ENCODE measurements around the gene ATP6V1C2.

Gene ATP6V1C2

DNA sequence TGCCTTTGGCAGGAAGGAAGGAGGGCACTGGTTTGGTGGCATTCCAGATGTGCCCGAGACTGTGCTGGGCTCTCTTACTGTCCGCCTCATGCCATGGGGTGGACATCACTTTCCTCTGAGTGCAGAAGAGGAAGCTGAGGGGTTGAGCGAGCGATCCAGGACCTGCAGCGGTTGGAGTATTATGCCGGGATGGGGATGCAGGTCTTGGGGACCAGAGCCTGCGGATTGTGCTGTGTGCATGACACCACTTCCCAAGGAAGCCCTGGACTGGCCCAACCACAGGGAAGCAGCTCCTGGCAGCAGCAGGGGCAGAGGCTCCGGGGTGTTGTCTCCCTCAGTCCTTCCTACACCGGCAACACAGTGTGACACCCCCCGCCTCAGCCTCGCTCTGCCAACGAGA is 44.5 kb downstream of the ATP6V1C2 start:
- Histone ChIP-seq H3K4me3 (ENCODE audit: low read length) (no peak overlapping the region), H3K79me2 (ENCODE audit: low read length) (no peaks in the 10 kb centered on the region), H3K4me1 (ENCODE audit: low read length) (no peaks in the 10 kb centered on the region), H3K9me2 (replicated peaks; ENCODE audit: insufficient read depth, low read length) (no peaks in the 10 kb centered on the region), H3K9me3 (replicated peaks; ENCODE audit: insufficient read depth, low read length) (no peaks in the 10 kb centered on the region), H2AFZ (ENCODE audit: low read length) (no peak overlapping the region), H3K27ac (ENCODE audit: low read length) (no peak overlapping the region), H4K20me1 (ENCODE audit: insufficient read depth, low read length) (no peaks in the 10 kb centered on the region), H3F3A (ENCODE audit: insufficient read depth, low read length) (no peaks in the 10 kb centered on the region), H3K27me3 (replicated peaks; ENCODE audit: insufficient read depth, low read length) (no peaks in the 10 kb centered on the region), H3K4me2 (ENCODE audit: low read depth, low read length) (no peak overlapping the region), H3K9ac (ENCODE audit: low read length) (no peak overlapping the region), H3K36me3 (replicated peaks; ENCODE audit: insufficient read depth, low read length) (no peaks in the 10 kb centered on the region)
- DNase-seq, result no peak
- TF ChIP-seq EZH2 (optimal IDR thresholded peaks at IDR 0.05; ENCODE audit: low read depth, low read length) (no peak), EZH2phosphoT487 (IDR thresholded peaks at IDR 0.05; ENCODE audit: low read length) (no peak)
- TF ChIP-seq, protein P1, sequence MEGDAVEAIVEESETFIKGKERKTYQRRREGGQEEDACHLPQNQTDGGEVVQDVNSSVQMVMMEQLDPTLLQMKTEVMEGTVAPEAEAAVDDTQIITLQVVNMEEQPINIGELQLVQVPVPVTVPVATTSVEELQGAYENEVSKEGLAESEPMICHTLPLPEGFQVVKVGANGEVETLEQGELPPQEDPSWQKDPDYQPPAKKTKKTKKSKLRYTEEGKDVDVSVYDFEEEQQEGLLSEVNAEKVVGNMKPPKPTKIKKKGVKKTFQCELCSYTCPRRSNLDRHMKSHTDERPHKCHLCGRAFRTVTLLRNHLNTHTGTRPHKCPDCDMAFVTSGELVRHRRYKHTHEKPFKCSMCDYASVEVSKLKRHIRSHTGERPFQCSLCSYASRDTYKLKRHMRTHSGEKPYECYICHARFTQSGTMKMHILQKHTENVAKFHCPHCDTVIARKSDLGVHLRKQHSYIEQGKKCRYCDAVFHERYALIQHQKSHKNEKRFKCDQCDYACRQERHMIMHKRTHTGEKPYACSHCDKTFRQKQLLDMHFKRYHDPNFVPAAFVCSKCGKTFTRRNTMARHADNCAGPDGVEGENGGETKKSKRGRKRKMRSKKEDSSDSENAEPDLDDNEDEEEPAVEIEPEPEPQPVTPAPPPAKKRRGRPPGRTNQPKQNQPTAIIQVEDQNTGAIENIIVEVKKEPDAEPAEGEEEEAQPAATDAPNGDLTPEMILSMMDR (IDR thresholded peaks at IDR 0.05; ENCODE audit: low read length), result no peak

DNA sequence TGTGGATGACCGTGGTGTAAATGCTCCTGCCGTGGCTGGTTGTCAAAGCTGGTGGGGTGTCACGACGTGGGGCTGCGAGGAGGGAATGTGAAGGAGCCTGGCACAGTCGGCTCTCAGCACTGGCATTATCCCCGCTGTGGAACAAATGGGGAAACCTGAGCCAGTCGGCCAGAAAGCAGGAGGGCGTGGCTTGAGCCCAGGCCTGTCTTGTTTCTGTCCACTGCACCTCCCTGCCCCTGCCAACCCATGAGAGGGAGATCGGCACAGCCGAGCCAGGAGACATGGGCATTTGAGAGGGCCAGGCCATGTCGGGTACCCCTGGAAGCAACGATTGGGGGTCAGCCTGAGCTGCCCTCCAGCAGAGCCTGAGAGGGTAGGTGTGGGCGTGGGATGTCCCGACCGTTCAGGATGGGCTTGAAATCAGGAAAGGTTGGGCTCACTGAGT is 46.7 kb downstream of the ATP6V1C2 start:
- Histone ChIP-seq H4K20me1 (ENCODE audit: insufficient read depth, low read length) (no peaks in the 10 kb centered on the region), H3K4me2 (ENCODE audit: low read depth, low read length) (no peak overlapping the region), H3K27me3 (replicated peaks; ENCODE audit: insufficient read depth, low read length) (no peaks in the 10 kb centered on the region), H3K9ac (ENCODE audit: low read length) (no peak overlapping the region), H3F3A (ENCODE audit: insufficient read depth, low read length) (no peaks in the 10 kb centered on the region), H2AFZ (ENCODE audit: low read length) (no peak overlapping the region), H3K9me2 (replicated peaks; ENCODE audit: insufficient read depth, low read length) (no peaks in the 10 kb centered on the region), H3K4me3 (ENCODE audit: low read length) (no peak overlapping the region), H3K36me3 (replicated peaks; ENCODE audit: insufficient read depth, low read length) (no peaks in the 10 kb centered on the region), H3K4me1 (ENCODE audit: low read length) (no peaks in the 10 kb centered on the region), H3K79me2 (ENCODE audit: low read length) (no peaks in the 10 kb centered on the region), H3K9me3 (replicated peaks; ENCODE audit: insufficient read depth, low read length) (no peaks in the 10 kb centered on the region), H3K27ac (ENCODE audit: low read length) (no peak overlapping the region)
- TF ChIP-seq EZH2 (optimal IDR thresholded peaks at IDR 0.05; ENCODE audit: low read depth, low read length) (no peak), EZH2phosphoT487 (IDR thresholded peaks at IDR 0.05; ENCODE audit: low read length) (no peak)
- TF ChIP-seq, protein P1 (IDR thresholded peaks at IDR 0.05; ENCODE audit: low read length), result no peak
- no peak for DNase-seq

DNA sequence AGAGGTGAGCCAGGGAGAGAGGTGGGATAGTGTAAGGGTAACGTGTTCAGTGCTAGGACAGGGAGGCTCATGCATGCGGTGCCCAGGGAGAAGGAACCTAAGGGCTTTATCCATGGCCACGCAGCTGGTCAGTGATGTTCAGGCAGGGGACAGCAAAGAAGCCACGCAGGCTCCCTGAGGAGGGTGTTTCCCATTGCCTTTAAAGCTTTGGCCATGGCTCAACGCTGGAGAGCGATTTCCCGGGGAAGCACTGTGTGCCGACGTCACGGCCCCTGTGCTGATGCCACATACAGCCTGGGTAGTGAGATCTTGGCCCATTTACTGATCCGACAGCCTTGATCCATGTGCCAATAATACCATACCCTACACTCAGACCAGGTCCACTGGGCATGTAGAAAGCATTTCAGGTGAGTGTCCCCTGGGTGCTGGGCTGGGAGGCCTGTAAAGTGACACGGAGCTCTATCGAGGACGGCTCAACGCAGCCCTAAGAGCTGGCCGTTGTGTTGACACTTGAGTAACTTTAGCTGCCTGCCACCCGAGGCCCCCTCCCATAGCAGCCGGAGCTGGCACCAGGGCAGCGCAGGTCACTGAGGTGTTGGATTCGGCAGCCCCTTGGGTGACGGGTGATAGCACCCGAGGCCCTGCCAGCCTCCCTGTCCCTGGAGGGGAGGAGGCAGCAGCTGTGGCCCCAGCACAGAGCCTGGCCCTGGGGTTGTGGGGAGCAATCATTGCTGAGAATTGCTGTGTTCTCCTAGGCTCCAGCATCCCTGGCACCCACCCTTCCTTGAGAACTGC is 49.7 kb downstream of the ATP6V1C2 start:
- Histone ChIP-seq H3K27me3 (replicated peaks; ENCODE audit: insufficient read depth, low read length) (no peaks in the 10 kb centered on the region), H3K36me3 (replicated peaks; ENCODE audit: insufficient read depth, low read length) (no peaks in the 10 kb centered on the region), H3K9me2 (replicated peaks; ENCODE audit: insufficient read depth, low read length) (no peaks in the 10 kb centered on the region), H3K79me2 (ENCODE audit: low read length) (no peaks in the 10 kb centered on the region), H4K20me1 (ENCODE audit: insufficient read depth, low read length) (no peaks in the 10 kb centered on the region), H3K4me1 (ENCODE audit: low read length) (no peaks in the 10 kb centered on the region), H3K4me3 (ENCODE audit: low read length) (no peak overlapping the region), H3K4me2 (ENCODE audit: low read depth, low read length) (no peak overlapping the region), H2AFZ (ENCODE audit: low read length) (no peak overlapping the region), H3K27ac (ENCODE audit: low read length) (no peak overlapping the region), H3K9ac (ENCODE audit: low read length) (no peak overlapping the region), H3F3A (ENCODE audit: insufficient read depth, low read length) (no peaks in the 10 kb centered on the region), H3K9me3 (replicated peaks; ENCODE audit: insufficient read depth, low read length) (no peaks in the 10 kb centered on the region)
- TF ChIP-seq EZH2 (optimal IDR thresholded peaks at IDR 0.05; ENCODE audit: low read depth, low read length) (no peak), EZH2phosphoT487 (IDR thresholded peaks at IDR 0.05; ENCODE audit: low read length) (no peak)
- TF ChIP-seq, protein P1 (IDR thresholded peaks at IDR 0.05; ENCODE audit: low read length), result no peak
- no peak for DNase-seq

All from MM.1S (cell line).